Measurements from ENCODE around the gene F7.

DNA sequence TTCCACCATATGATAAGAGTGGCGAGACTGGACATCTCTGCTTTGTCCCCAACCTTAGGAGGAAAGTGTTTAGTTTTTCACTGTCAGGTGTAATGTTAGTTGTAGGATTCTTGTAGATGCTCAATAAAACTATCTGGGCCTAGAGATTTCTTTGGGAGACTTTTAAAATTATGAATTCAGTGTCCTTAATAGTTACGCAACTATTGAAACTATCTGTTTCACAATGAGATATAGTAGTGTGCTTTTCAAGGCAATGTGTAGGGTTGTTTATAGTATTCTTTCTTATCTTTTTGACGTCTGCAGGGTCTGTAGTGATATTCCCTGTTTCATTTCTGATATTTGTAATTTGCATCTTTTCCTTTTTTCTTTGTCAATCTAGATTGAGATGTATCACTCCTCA is 33.2 kb upstream of the F7 start:
- TF ChIP-seq, protein P1, sequence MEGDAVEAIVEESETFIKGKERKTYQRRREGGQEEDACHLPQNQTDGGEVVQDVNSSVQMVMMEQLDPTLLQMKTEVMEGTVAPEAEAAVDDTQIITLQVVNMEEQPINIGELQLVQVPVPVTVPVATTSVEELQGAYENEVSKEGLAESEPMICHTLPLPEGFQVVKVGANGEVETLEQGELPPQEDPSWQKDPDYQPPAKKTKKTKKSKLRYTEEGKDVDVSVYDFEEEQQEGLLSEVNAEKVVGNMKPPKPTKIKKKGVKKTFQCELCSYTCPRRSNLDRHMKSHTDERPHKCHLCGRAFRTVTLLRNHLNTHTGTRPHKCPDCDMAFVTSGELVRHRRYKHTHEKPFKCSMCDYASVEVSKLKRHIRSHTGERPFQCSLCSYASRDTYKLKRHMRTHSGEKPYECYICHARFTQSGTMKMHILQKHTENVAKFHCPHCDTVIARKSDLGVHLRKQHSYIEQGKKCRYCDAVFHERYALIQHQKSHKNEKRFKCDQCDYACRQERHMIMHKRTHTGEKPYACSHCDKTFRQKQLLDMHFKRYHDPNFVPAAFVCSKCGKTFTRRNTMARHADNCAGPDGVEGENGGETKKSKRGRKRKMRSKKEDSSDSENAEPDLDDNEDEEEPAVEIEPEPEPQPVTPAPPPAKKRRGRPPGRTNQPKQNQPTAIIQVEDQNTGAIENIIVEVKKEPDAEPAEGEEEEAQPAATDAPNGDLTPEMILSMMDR (IDR thresholded peaks at IDR 0.05): no peak
- no peak for TF ChIP-seq POLR2A (IDR thresholded peaks at IDR 0.05)
